Activated T-cell treated with anti-CD3 and anti-CD28 coated beads, Interleukin-2, amount 50 U/mL, for 1 hour (primary cell): ENCODE measurements around the gene PLCB1.

Source experiments
- DNase-seq: peaks from one replicate; pipeline ENCODE4 v3.0.0-alpha.2; 2020

Gene PLCB1

DNA sequence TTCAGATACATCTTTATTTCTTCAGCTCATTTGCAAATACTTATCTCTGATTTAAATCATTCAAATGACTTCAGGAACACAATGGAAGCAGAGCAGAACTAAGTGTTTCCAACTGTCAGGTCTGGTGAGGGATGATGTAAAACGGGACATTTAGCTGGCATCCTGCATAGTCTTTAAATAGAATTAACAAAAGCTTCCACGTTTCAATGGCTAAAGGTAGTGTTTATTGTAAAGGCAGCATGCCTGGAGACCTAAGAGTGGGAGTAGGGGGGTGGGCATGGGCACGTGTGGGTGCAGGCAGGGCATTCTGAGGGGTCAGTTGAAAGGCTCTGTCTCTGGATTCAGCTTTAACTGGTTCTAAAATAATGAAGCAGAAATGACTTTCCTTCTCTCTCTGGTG lies 174.9 kb downstream of the PLCB1 start:
- no peak for DNase-seq

GRCh38 chr20:8309634-8310033 lies 177.6 kb downstream of the PLCB1 start:
- DNase-seq = no peak

GRCh38 chr20:8310618-8311017 lies 178.6 kb downstream of the PLCB1 start:
- DNase-seq = no peak

DNA sequence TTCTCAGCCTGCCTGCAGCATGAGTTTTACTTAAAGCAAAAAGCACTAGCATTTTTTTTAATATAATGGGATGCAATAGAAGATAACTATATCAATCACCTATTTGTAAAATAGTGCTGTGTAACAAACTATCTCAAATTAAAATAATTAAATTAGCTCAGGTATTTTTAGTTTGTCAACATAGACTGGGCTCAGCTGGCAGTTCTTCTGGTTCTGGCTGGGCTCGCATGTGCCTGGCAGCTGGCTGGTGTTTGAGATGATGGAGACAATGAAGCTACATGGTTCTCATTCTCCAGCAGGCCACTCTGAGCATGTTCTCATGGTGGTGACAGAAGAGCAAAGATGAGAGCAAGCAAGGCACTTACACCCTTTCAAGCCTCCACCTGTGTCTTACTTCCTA lies 181.0 kb downstream of the PLCB1 start:
- no peak for DNase-seq

DNA sequence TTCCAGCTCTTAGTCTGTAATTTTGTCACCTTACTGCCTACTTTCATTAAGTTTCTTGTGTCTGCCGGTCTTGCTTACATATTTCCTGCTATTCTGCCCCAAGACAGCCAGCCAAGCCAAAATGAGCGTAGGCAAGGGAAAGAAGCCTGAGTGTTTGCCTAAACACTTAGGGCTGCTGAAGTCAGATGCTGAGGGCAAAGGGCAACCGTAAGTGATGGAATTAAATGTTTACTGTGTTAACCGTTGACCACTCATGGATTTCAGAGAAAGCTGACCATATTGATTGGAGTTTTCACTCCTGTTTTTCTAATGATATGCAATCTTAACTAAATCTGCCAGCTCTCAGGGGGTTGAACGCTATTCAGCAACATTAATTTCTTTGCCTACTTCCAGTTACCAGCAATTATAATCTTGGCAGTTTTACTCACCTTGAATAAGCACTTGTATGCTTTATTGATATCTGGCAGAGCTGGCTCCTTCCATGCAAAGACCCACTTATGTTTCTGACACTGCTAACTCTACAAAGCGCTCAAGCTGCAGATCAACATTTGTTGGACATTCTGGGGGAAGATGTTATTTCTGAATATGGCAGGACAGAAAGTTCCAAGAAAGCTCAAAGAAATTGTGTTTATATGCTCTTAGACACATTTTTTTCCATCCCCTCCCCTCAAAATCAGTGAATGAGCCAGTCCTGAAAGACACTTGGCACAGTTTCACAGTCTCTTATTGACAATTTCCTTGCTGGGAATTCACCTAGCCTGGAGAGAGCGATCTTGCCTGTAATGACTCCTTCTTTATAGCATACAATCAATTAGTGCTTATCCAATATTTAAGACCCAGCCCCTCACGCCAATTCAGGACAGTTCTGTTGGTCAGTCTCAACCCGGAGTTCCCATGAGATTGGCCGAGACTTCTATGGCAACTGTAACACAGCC lies 183.8 kb downstream of the PLCB1 start:
- DNase-seq = no peak

DNA sequence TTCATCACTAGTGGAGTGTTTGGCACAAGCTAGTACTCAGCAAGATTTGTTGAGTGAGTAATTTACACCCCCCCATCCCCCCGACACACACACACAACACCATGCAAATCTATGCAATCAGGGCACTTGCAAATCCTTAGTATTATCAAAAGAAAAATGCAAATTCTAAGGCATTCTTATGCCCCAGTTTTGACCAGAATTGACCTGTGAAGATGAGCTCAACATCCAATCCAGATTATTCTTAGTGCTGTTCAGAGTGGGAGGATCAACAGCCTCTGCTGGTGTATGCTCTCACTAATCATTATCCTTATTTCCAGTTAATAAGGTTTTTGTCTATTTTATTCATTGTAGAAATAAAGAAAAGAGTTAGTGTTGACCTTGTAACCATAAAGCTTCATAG lies 185.4 kb downstream of the PLCB1 start:
- no peak for DNase-seq

- DNase-seq = no peak
Observed at GRCh38 chr20:8318965-8319625, 187.0 kb downstream of the PLCB1 start.

DNA sequence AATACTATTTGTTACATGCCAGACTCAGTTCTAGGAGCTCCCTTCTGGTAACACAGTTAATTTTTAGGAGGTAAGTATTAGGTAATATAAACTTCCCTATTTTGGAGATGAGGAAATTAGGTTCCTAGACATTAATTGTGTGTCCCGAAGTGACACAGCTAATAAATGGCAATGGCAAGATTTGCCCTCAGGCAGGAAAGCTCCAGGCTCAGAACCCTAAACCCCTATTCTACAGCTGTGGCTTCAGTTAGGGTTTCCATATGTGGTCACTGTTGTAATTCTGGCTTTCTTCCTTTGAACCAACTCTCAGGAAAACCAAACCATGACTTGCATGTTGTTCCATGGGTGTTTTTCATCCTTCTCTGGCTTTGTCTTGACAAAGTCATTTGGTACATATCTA lies 188.2 kb downstream of the PLCB1 start:
- DNase-seq = no peak

DNA sequence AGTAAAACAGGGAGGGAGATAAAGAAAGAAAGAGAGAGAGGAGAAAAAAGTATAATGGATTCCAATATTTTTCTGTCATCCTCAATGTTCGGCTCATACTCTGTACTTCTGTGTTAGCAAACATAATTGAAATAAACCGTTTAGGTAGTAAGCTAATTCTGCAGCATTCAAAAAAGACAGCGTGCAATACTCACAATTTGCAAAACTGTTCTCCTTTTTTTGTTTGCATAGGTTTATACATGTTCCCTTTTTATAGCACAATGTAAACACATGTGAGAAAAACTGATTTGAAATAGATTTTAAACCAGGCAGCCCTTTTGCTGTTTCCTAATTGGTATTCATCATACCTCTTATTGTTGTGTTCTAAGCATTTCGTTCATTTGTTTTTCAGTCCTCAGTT lies 188.9 kb downstream of the PLCB1 start:
- no peak for DNase-seq

- DNase-seq = no peak
Observed at GRCh38 chr20:8322662-8323217, 190.7 kb downstream of the PLCB1 start.

DNA sequence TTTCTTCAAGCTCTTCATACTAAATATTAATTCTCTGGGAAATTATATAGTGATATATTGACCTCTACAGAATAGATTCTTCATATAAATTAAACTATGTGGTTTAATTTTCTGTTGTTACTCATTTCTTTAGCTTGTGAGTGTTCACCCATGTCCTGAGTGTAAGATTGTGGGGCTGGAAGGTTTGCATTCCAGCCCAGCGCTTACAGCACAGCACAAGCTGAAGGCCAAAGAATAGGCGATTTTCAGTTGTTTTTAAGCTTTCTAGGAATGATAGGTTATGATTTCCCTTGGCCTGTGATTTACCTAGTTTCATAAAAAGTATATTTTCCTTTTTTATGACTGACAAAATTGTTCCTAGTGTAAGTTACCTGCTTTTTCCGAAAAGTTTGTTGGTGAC lies 194.1 kb downstream of the PLCB1 start:
- DNase-seq = no peak

GRCh38 chr20:8326899-8327298 lies 194.8 kb downstream of the PLCB1 start:
- no peak for DNase-seq

- DNase-seq = no peak
Observed at GRCh38 chr20:8328189-8328588, 196.1 kb downstream of the PLCB1 start.

- no peak for DNase-seq
Observed at GRCh38 chr20:8330319-8330784, 198.3 kb downstream of the PLCB1 start.

- DNase-seq = no peak
Observed at GRCh38 chr20:8330785-8331695, 199.0 kb downstream of the PLCB1 start.

- no peak for DNase-seq
Observed at GRCh38 chr20:8331740-8332412, 199.8 kb downstream of the PLCB1 start.

- no peak for DNase-seq
Observed at GRCh38 chr20:8334641-8335040, 202.6 kb downstream of the PLCB1 start.

- DNase-seq = no peak
Observed at GRCh38 chr20:8335059-8335458, 203.0 kb downstream of the PLCB1 start.

GRCh38 chr20:8335495-8336195 lies 203.6 kb downstream of the PLCB1 start:
- DNase-seq = no peak

- no peak for DNase-seq
Observed at GRCh38 chr20:8339349-8339748, 207.3 kb downstream of the PLCB1 start.

- DNase-seq = no peak
Observed at GRCh38 chr20:8342391-8342790, 210.3 kb downstream of the PLCB1 start.

GRCh38 chr20:8344106-8344505 lies 212.0 kb downstream of the PLCB1 start:
- DNase-seq = no peak
